IMR-90 (cell line): ENCODE measurements around the gene INO80. TPM values are rescaled to one million over a fixed set of nuclear protein-coding genes. Genes with fewer than 3 reads are reported as not detected.
A peak's percentile ranks its signal among the peaks of the same experiment; 100 is the strongest.

Source experiments
- ATAC-seq: fragments of 200-7000 bp; cut with Tn5 transposase; 2 replicates; pipeline ENCODE4 v1.9.1; 2020; ENCODE audit warnings: low read depth, mild to moderate bottlenecking, moderate library complexity
- BruUV-seq: library from RNA; stranded (reverse); fragments of 400-500 nt; replicated peaks from 2 replicates; lab custom pipeline; 2021; lab: Mats Ljungman, UMichigan
- CTCF ChIA-PET: fragments of 300-600 bp; formaldehyde crosslinking; extraction: SDS; loops from one replicate; lab custom pipeline; 2021; ENCODE audit warnings: antibody characterized with exemption; lab: Yijun Ruan, JAX
- POLR2A ChIA-PET: fragments of 300-600 bp; sonication (Branson Sonifier 250); formaldehyde crosslinking; loops from one replicate; lab custom pipeline; 2022; ENCODE audit warnings: antibody characterized with exemption; ENCODE audit not compliant: unreplicated experiment; lab: Charles Lee
- DNase-seq: peaks from one replicate; pipeline ENCODE4 v3.0.0; 2013
- H2AFZ ChIP-seq: replicated peaks from 2 replicates; pipeline ENCODE3; 2013; ENCODE audit warnings: low read length, mild to moderate bottlenecking; ENCODE audit not compliant: poor library complexity
- H2AK5ac ChIP-seq: 2 replicates; pipeline ENCODE4 v1.6.1; 2013; ENCODE audit warnings: low read depth, low read length, inconsistent platforms
- H2AK9ac ChIP-seq: replicated peaks from 2 replicates; pipeline ENCODE3; 2013; ENCODE audit warnings: mild to moderate bottlenecking, low read depth, low read length, moderate library complexity; ENCODE audit not compliant: poor library complexity
- H2BK120ac ChIP-seq: 2 replicates; pipeline ENCODE4 v1.6.1; 2013; ENCODE audit warnings: low read depth, low read length, inconsistent platforms
- H2BK15ac ChIP-seq: 3 replicates; pipeline ENCODE4 v1.6.1; 2013; ENCODE audit warnings: low read depth, low read length, inconsistent platforms
- H2BK20ac ChIP-seq: 2 replicates; pipeline ENCODE4 v1.6.1; 2013; ENCODE audit warnings: low read depth, mild to moderate bottlenecking, inconsistent platforms, low read length, moderate library complexity
- H2BK5ac ChIP-seq: 2 replicates; pipeline ENCODE4 v1.6.1; 2013; ENCODE audit warnings: mild to moderate bottlenecking, low read depth, low read length, inconsistent platforms; ENCODE audit not compliant: poor library complexity, severe bottlenecking
- H3K14ac ChIP-seq: replicated peaks from 2 replicates; pipeline ENCODE4 v1.6.1; 2013; ENCODE audit warnings: low read depth, low read length, inconsistent platforms
- H3K18ac ChIP-seq: 2 replicates; pipeline ENCODE4 v1.6.1; 2013; ENCODE audit warnings: low read depth, low read length, control low read depth
- H3K23ac ChIP-seq: 2 replicates; pipeline ENCODE4 v1.6.1; 2013; ENCODE audit warnings: low read depth, low read length, inconsistent platforms
- H3K27ac ChIP-seq: 2 replicates; pipeline ENCODE4 v1.5.1; 2013; ENCODE audit warnings: mild to moderate bottlenecking, control low read depth, low read length; ENCODE audit not compliant: insufficient read depth
- H3K27me3 ChIP-seq: 2 replicates; pipeline ENCODE4 v1.6.1; 2013; ENCODE audit warnings: low read length; ENCODE audit not compliant: control insufficient read depth, insufficient read depth
- H3K36me3 ChIP-seq: 2 replicates; pipeline ENCODE4 v1.6.1; 2013; ENCODE audit warnings: low read length, mixed read lengths; ENCODE audit not compliant: control insufficient read depth, insufficient read depth
- H3K4ac ChIP-seq: 2 replicates; pipeline ENCODE4 v1.6.1; 2013; ENCODE audit warnings: low read depth, low read length, inconsistent platforms
- H3K4me1 ChIP-seq: 2 replicates; pipeline ENCODE4 v1.6.1; 2013; ENCODE audit warnings: low read length, mixed read lengths; ENCODE audit not compliant: control insufficient read depth, insufficient read depth
- H3K4me2 ChIP-seq: 2 replicates; pipeline ENCODE4 v1.6.1; 2013; ENCODE audit warnings: low read depth, mild to moderate bottlenecking, control low read depth, low read length, moderate library complexity
- H3K4me3 ChIP-seq: 2 replicates; pipeline ENCODE4 v1.5.1; 2013; ENCODE audit warnings: low read depth, mild to moderate bottlenecking, control low read depth, low read length, moderate library complexity; ENCODE audit not compliant: insufficient read depth
- H3K56ac ChIP-seq: 2 replicates; pipeline ENCODE4 v1.6.1; 2013; ENCODE audit warnings: low read length, inconsistent platforms; ENCODE audit not compliant: insufficient read depth; ENCODE audit errors: extremely low read depth
- H3K79me1 ChIP-seq, 2 experiments: 2 replicates each; pipeline ENCODE4 v1.6.1; 2013; ENCODE audit warnings: low read length in 2 of 2, inconsistent platforms in 1 of 2, low read depth in 1 of 2
- H3K9ac ChIP-seq: 2 replicates; pipeline ENCODE4 v1.6.1; 2013; ENCODE audit warnings: low read depth, low read length, control low read depth
- H3K9me1 ChIP-seq: 2 replicates; pipeline ENCODE4 v1.6.1; 2013; ENCODE audit warnings: low read length, inconsistent platforms; ENCODE audit not compliant: insufficient read depth
- H3K9me3 ChIP-seq: 2 replicates; pipeline ENCODE4 v1.6.1; 2013; ENCODE audit warnings: low read length; ENCODE audit not compliant: control insufficient read depth, insufficient read depth
- H4K20me1 ChIP-seq: 2 replicates; pipeline ENCODE4 v1.6.1; 2013; ENCODE audit warnings: low read length, inconsistent platforms; ENCODE audit not compliant: insufficient read depth
- H4K5ac ChIP-seq: 2 replicates; pipeline ENCODE4 v1.6.1; 2013; ENCODE audit warnings: mild to moderate bottlenecking, low read depth, low read length, control low read depth
- H4K8ac ChIP-seq, 2 experiments: 2 replicates each; pipeline ENCODE4 v1.6.1; 2013; ENCODE audit warnings: low read depth in 2 of 2, low read length in 2 of 2, control low read depth in 1 of 2, inconsistent platforms in 1 of 2
- H4K91ac ChIP-seq: 2 replicates; pipeline ENCODE4 v1.6.1; 2013; ENCODE audit warnings: low read depth, low read length, inconsistent platforms; ENCODE audit not compliant: insufficient read depth
- BHLHE40 ChIP-seq: fragments of 150-350 bp; IDR thresholded peaks from 2 replicates; pipeline ENCODE4 v1.6.1; 2016; ENCODE audit warnings: mild to moderate bottlenecking, low read depth, low read length
- CEBPB ChIP-seq: IDR thresholded peaks from 2 replicates; pipeline ENCODE4 v1.6.1; 2012; ENCODE audit warnings: low read depth, low read length, improper control_type of control experiment
- CTCF ChIP-seq: conservative IDR thresholded peaks from 2 replicates; pipeline ENCODE4 v1.5.1; 2012; ENCODE audit warnings: mild to moderate bottlenecking, low read depth, low read length, improper control_type of control experiment
- ELK1 ChIP-seq: fragments of 150-350 bp; IDR thresholded peaks from 2 replicates; pipeline ENCODE4 v1.6.1; 2016; ENCODE audit warnings: low read depth, mild to moderate bottlenecking, low read length, moderate library complexity, borderline replicate concordance
- FOS ChIP-seq: fragments of 150-350 bp; IDR thresholded peaks from 2 replicates; pipeline ENCODE4 v1.6.1; 2016; ENCODE audit warnings: low read depth, low read length
- MAFK ChIP-seq: IDR thresholded peaks from 2 replicates; pipeline ENCODE4 v1.6.1; 2012; ENCODE audit warnings: low read depth, low read length, improper control_type of control experiment
- MAZ ChIP-seq: IDR thresholded peaks from 2 replicates; pipeline ENCODE4 v1.6.1; 2012; ENCODE audit warnings: low read depth, mild to moderate bottlenecking, low read length, improper control_type of control experiment, moderate library complexity, borderline replicate concordance
- NFE2L2 ChIP-seq: fragments of 150-350 bp; IDR thresholded peaks from 2 replicates; pipeline ENCODE4 v1.6.1; 2016; ENCODE audit warnings: low read depth, mild to moderate bottlenecking, low read length
- POLR2A ChIP-seq: IDR thresholded peaks from 2 replicates; pipeline ENCODE4 v1.6.1; 2012; ENCODE audit warnings: mild to moderate bottlenecking, low read depth, low read length
- RCOR1 ChIP-seq: IDR thresholded peaks from 2 replicates; pipeline ENCODE4 v1.6.1; 2012; ENCODE audit warnings: mild to moderate bottlenecking, low read length, improper control_type of control experiment; ENCODE audit not compliant: insufficient replicate concordance
- RFX5 ChIP-seq: IDR thresholded peaks from 2 replicates; pipeline ENCODE4 v1.8.0; 2012; ENCODE audit warnings: low read depth, mild to moderate bottlenecking, low read length, moderate library complexity
- USF2 ChIP-seq: fragments of 150-350 bp; IDR thresholded peaks from 2 replicates; pipeline ENCODE4 v1.6.1; 2017; ENCODE audit warnings: mild to moderate bottlenecking, antibody characterized with exemption, low read length, low read depth
- WGBS, 2 experiments: methylation state at CpG; one replicate each; pipeline versions ENCODE4 v1.1.5 to v1.1.7; 2013; ENCODE audit warnings: missing lambda C conversion rate in 2 of 2; ENCODE audit not compliant: insufficient read length in 1 of 2; ENCODE audit errors: extremely low coverage in 2 of 2; 5-methylcytosine and 5-hydroxymethylcytosine counted together
- dilution Hi-C: fragments of 300-500 bp; cut with HindIII; formaldehyde crosslinking; loops from one replicate; pipeline ENCODE4 v1.14.3; 2018; ENCODE audit warnings: low sequenced_read_pairs; ENCODE audit not compliant: unreplicated experiment
- in situ Hi-C: fragments of 300-500 bp; cut with MboI; formaldehyde crosslinking; loops from 3 replicates; pipeline ENCODE4 v1.14.3; 2019; ENCODE audit warnings: low sequenced_read_pairs, inconsistent platforms, mixed read lengths
- intact Hi-C: fragments of 100-400 bp; cut with micrococcal nuclease; formaldehyde crosslinking; loops from 2 replicates; pipeline ENCODE4 v1.10.0; 2022
- polyA plus RNA-seq, 3 experiments: library from polyadenylated mRNA; depleted of rRNA; stranded (reverse); fragments of >200 nt; gene quantifications; 2 replicates each; pipeline ENCODE4 v1.2.3, GENCODE V29; 2012; ENCODE audit warnings: low replicate concordance in 1 of 3
- total RNA-seq: library from RNA; depleted of rRNA; stranded (reverse); fragments of >200 nt; gene quantifications from 2 replicates; pipeline ENCODE4 v1.2.3, GENCODE V29; 2012

INO80 gene
- total and polyA plus RNA-seq, 2 of the 4 experiments (the other 2 are of a cell fraction), result 6.0 to 13.3 TPM

- Histone ChIP-seq H3K27me3 (no peaks in the 10 kb centered on the region), H4K20me1 (no peaks in the 10 kb centered on the region), H3K9me3 (no peaks in the 10 kb centered on the region), H2AFZ (no peak overlapping the region), H3K4me3 (no peak overlapping the region), H2BK15ac (no peak overlapping the region), H4K8ac (peak overlapping the region in 1 of 2 experiments; percentile 98; a peak in 2 of 4 replicates), H2BK20ac (peak overlapping the region; percentile 98; the same call in 1 of the 2 replicates), H3K56ac (no peak overlapping the region; the same call in 1 of the 2 replicates), H2AK5ac (no peak overlapping the region), H4K5ac (no peak overlapping the region), H4K91ac (no peak overlapping the region; the same call in 1 of the 2 replicates), H3K36me3 (peaks cover 21% of the 10 kb centered on the region), H3K4me1 (peaks cover 19% of the 10 kb centered on the region), H3K14ac (no peak overlapping the region), H3K23ac (no peak overlapping the region), H3K79me1 (peaks cover 12 to 54% of the 10 kb centered on the region in 2 experiments), H3K4ac (no peak overlapping the region), H3K27ac (no peak overlapping the region), H3K18ac (no peak overlapping the region), H2AK9ac (no peak overlapping the region), H3K4me2 (no peak overlapping the region), H2BK5ac (peak overlapping the region; percentile 99), H2BK120ac (peak overlapping the region; percentile 97; the same call in 1 of the 2 replicates), H3K9me1 (peaks cover 24% of the 10 kb centered on the region; the same call in 1 of the 2 replicates), H3K9ac (no peak overlapping the region)
- ChIA-PET POLR2A (no interaction called here), CTCF (interaction anchor here (1.0 kb wide), 1 partner anchor 15 kb away, joined by 3 read pairs; no protein-coding TSS in a partner anchor)
- DNase-seq (peak; percentile 98), ATAC-seq (peak; percentile 87)
- in situ Hi-C loops (no loop called here), intact Hi-C loops (no loop called here), dilution Hi-C loops (no loop called here)
- BruUV-seq, result no TSS peak
- no CpG with 5 or more reads among the region's 4 CpGs for WGBS, 2 experiments
- TF ChIP-seq CEBPB (peak; percentile 24; the same call in 1 of the 2 replicates), NFE2L2 (no peak), RCOR1 (no peak), ELK1 (no peak), MAFK (peak; percentile 60; the same call in 1 of the 2 replicates), USF2 (no peak), FOS (peak; percentile 64), RFX5 (no peak), CTCF (no peak), MAZ (no peak), BHLHE40 (0 out of 2 replicates have a peak, but pooled peaks have one; percentile 17), POLR2A (0 out of 2 replicates have a peak, but pooled peaks have one; percentile 27)
Measured at GRCh38 chr15:40999190-40999589, 116.9 kb downstream of the INO80 start.
